H9 (cell line): ENCODE data around the gene TAT. TPM values are rescaled to one million over a fixed set of nuclear protein-coding genes. Genes with fewer than 3 reads are reported as not detected.
A peak's percentile ranks its signal among the peaks of the same experiment; 100 is the strongest.

Experiments used
- DNase-seq: peaks from one replicate; pipeline ENCODE4 v3.0.0-alpha.2; 2017
- H2AFZ ChIP-seq: one replicate; pipeline ENCODE4 v1.6.1; 2013; ENCODE audit warnings: mild to moderate bottlenecking, low read length, control low read depth, moderate library complexity
- H2AK5ac ChIP-seq: 2 replicates; pipeline ENCODE4 v1.6.1; 2013; ENCODE audit warnings: low read length, control low read depth, mixed read lengths; ENCODE audit not compliant: insufficient read length
- H2BK120ac ChIP-seq: one replicate; pipeline ENCODE4 v1.6.1; 2013; ENCODE audit warnings: low read depth, mild to moderate bottlenecking, low read length, control low read depth, inconsistent platforms; ENCODE audit not compliant: poor library complexity, severe bottlenecking
- H2BK12ac ChIP-seq: 2 replicates; pipeline ENCODE4 v1.6.1; 2013; ENCODE audit warnings: low read length, control low read depth, mixed read lengths, low read depth; ENCODE audit not compliant: insufficient read length
- H2BK15ac ChIP-seq: 2 replicates; pipeline ENCODE4 v1.6.1; 2013; ENCODE audit warnings: low read depth, low read length, control low read depth
- H2BK20ac ChIP-seq: one replicate; pipeline ENCODE4 v1.6.1; 2013; ENCODE audit warnings: low read depth, mild to moderate bottlenecking, low read length, control low read depth, inconsistent platforms; ENCODE audit not compliant: poor library complexity, severe bottlenecking
- H2BK5ac ChIP-seq: 2 replicates; pipeline ENCODE4 v1.6.1; 2013; ENCODE audit warnings: low read length, control low read depth, mixed read lengths; ENCODE audit not compliant: insufficient read length
- H3K14ac ChIP-seq: 2 replicates; pipeline ENCODE4 v1.6.1; 2013; ENCODE audit warnings: low read length, control low read depth; ENCODE audit not compliant: insufficient read depth
- H3K18ac ChIP-seq: 2 replicates; pipeline ENCODE4 v1.6.1; 2013; ENCODE audit warnings: low read depth, mild to moderate bottlenecking, mixed read lengths, low read length, control low read depth; ENCODE audit not compliant: insufficient read length
- H3K23ac ChIP-seq: 2 replicates; pipeline ENCODE4 v1.6.1; 2013; ENCODE audit warnings: low read length, control low read depth, mixed read lengths, low read depth; ENCODE audit not compliant: insufficient read length
- H3K23me2 ChIP-seq: 2 replicates; pipeline ENCODE4 v1.6.1; 2013; ENCODE audit warnings: low read depth, mild to moderate bottlenecking, mixed read lengths, low read length, control low read depth; ENCODE audit not compliant: insufficient read length, poor library complexity, severe bottlenecking
- H3K27ac ChIP-seq: 2 replicates; pipeline ENCODE4 v1.5.1; 2013; ENCODE audit warnings: low read length, control low read depth, mixed read lengths, low read depth; ENCODE audit not compliant: insufficient read length
- H3K27me3 ChIP-seq: 2 replicates; pipeline ENCODE4 v1.6.1; 2013; ENCODE audit warnings: low read length, control low read depth, inconsistent platforms; ENCODE audit not compliant: insufficient read depth
- H3K4ac ChIP-seq: 2 replicates; pipeline ENCODE4 v1.6.1; 2013; ENCODE audit warnings: low read depth, mild to moderate bottlenecking, control low read depth, inconsistent platforms, low read length, moderate library complexity
- H3K4me1 ChIP-seq: 2 replicates; pipeline ENCODE4 v1.6.1; 2013; ENCODE audit warnings: low read length, control low read depth, inconsistent platforms; ENCODE audit not compliant: insufficient read depth
- H3K4me2 ChIP-seq: 2 replicates; pipeline ENCODE4 v1.6.1; 2013; ENCODE audit warnings: low read length, control low read depth, mixed read lengths; ENCODE audit not compliant: insufficient read length, insufficient read depth
- H3K56ac ChIP-seq: 2 replicates; pipeline ENCODE4 v1.6.1; 2013; ENCODE audit warnings: low read depth, mild to moderate bottlenecking, mixed read lengths, low read length, control low read depth; ENCODE audit not compliant: insufficient read length
- H3K79me1 ChIP-seq: 2 replicates; pipeline ENCODE4 v1.6.1; 2013; ENCODE audit warnings: low read depth, mild to moderate bottlenecking, moderate library complexity, low read length, control low read depth, inconsistent platforms; ENCODE audit not compliant: insufficient read depth, poor library complexity, severe bottlenecking
- H3K79me2 ChIP-seq: 2 replicates; pipeline ENCODE4 v1.6.1; 2013; ENCODE audit warnings: low read length, control low read depth, inconsistent platforms; ENCODE audit not compliant: insufficient read depth
- H3K9ac ChIP-seq: 2 replicates; pipeline ENCODE4 v1.6.1; 2013; ENCODE audit warnings: low read length, control low read depth, mixed read lengths; ENCODE audit not compliant: insufficient read length; ENCODE audit errors: extremely low read depth
- H3K9me3 ChIP-seq: one replicate; pipeline ENCODE4 v1.6.1; 2013; ENCODE audit warnings: low read depth, low read length, inconsistent platforms; ENCODE audit not compliant: control insufficient read depth
- H3T11ph ChIP-seq: one replicate; pipeline ENCODE4 v1.6.1; 2013; ENCODE audit warnings: mild to moderate bottlenecking, low read length, control low read depth, inconsistent platforms
- H4K20me1 ChIP-seq: one replicate; pipeline ENCODE4 v1.6.1; 2013; ENCODE audit not compliant: control insufficient read depth, insufficient read length, insufficient read depth
- H4K5ac ChIP-seq: 2 replicates; pipeline ENCODE4 v1.6.1; 2013; ENCODE audit warnings: low read depth, mild to moderate bottlenecking, mixed read lengths, low read length, control low read depth; ENCODE audit not compliant: insufficient read length
- H4K8ac ChIP-seq: replicated peaks from 2 replicates; pipeline ENCODE4 v1.6.1; 2013; ENCODE audit warnings: low read length, control low read depth, mixed read lengths, low read depth; ENCODE audit not compliant: insufficient read length
- H4K91ac ChIP-seq: 2 replicates; pipeline ENCODE4 v1.6.1; 2013; ENCODE audit warnings: low read depth, mild to moderate bottlenecking, moderate library complexity, mixed read lengths, low read length, control low read depth; ENCODE audit not compliant: insufficient read length
- H3K27ac Mint-ChIP-seq, 3 experiments: 2 replicates in 2 of 3; 3 replicates in 1 of 3; pipeline ENCODE4 v1.8.0; 2020 to 2021; ENCODE audit warnings: mixed read lengths in 3 of 3, mild to moderate bottlenecking in 1 of 3, moderate library complexity in 1 of 3
- H3K27me3 Mint-ChIP-seq: 2 replicates; pipeline ENCODE4 v1.8.0; 2021; ENCODE audit warnings: low read depth, mild to moderate bottlenecking, moderate library complexity, mixed read lengths
- H3K36me3 Mint-ChIP-seq, 3 experiments: 2 replicates in 2 of 3; 3 replicates in 1 of 3; pipeline ENCODE4 v1.8.0; 2020 to 2021; ENCODE audit warnings: low read depth in 3 of 3, mixed read lengths in 3 of 3; ENCODE audit not compliant: insufficient read depth in 1 of 3
- H3K4me1 Mint-ChIP-seq, 2 experiments: 2 replicates each; pipeline ENCODE4 v1.8.0; 2020; ENCODE audit warnings: mixed read lengths in 2 of 2
- H3K4me3 Mint-ChIP-seq, 2 experiments: 2 replicates in 1 of 2; 3 replicates in 1 of 2; pipeline ENCODE4 v1.8.0; 2020 to 2021; ENCODE audit warnings: mild to moderate bottlenecking in 2 of 2, mixed read lengths in 2 of 2, moderate library complexity in 1 of 2
- H3K9me3 Mint-ChIP-seq, 2 experiments: 2 replicates in 1 of 2; 3 replicates in 1 of 2; pipeline ENCODE4 v1.8.0; 2020; ENCODE audit warnings: mild to moderate bottlenecking in 2 of 2, mixed read lengths in 2 of 2, moderate library complexity in 1 of 2
- WGBS: extraction: QIAGEN DNeasy Blood & Tissue Kit; methylation state at CpG from one replicate; pipeline ENCODE4 v1.1.7; 2013; ENCODE audit warnings: missing lambda C conversion rate, low lambda C conversion rate, mixed read lengths; ENCODE audit not compliant: insufficient read length; ENCODE audit errors: extremely low coverage; 5-methylcytosine and 5-hydroxymethylcytosine counted together
- total RNA-seq: library from RNA; stranded (reverse); gene quantifications from 2 replicates; pipeline ENCODE4 v1.2.1, GENCODE V29; 2021
- TF ChIP-seq, protein P1 (sequence below): fragments of 200-600 bp; sonication (generic); conservative IDR thresholded peaks from 3 replicates; pipeline ENCODE4 v1.8.0; 2021; ENCODE audit warnings: antibody characterized with exemption, mild to moderate bottlenecking

TAT gene
- total RNA-seq, 1 experiment from 2014 or later, result not detected

DNA sequence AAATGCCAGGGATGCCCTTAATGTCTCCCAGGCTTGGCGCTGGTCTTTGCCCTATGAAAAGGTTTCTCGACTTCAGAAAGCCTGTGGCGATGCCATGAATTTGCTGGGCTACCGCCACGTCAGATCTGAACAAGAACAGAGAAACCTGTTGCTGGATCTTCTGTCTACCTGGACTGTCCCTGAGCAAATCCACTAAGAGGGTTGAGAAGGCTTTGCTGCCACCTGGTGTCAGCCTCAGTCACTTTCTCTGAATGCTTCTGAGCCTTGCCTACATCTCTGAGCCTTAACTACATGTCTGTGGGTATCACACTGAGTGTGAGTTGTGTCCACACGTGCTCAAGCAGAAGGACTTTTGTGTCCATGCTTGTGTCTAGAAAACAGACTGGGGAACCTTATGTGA lies 39.2 kb downstream of the TAT start:
- H4K20me1 ChIP-seq, result no peaks in the 10 kb centered on the region
- no peak overlapping the region for H3K27ac ChIP-seq
- H3K79me1 ChIP-seq, result no peaks in the 10 kb centered on the region
- no peaks in the 10 kb centered on the region for H3K79me2 ChIP-seq
- TF ChIP-seq, protein P1, sequence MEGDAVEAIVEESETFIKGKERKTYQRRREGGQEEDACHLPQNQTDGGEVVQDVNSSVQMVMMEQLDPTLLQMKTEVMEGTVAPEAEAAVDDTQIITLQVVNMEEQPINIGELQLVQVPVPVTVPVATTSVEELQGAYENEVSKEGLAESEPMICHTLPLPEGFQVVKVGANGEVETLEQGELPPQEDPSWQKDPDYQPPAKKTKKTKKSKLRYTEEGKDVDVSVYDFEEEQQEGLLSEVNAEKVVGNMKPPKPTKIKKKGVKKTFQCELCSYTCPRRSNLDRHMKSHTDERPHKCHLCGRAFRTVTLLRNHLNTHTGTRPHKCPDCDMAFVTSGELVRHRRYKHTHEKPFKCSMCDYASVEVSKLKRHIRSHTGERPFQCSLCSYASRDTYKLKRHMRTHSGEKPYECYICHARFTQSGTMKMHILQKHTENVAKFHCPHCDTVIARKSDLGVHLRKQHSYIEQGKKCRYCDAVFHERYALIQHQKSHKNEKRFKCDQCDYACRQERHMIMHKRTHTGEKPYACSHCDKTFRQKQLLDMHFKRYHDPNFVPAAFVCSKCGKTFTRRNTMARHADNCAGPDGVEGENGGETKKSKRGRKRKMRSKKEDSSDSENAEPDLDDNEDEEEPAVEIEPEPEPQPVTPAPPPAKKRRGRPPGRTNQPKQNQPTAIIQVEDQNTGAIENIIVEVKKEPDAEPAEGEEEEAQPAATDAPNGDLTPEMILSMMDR, result peak; percentile 82
- no peaks in the 10 kb centered on the region for H3K27me3 ChIP-seq
- no peak overlapping the region for H2BK120ac ChIP-seq
- H3K4me2 ChIP-seq, result no peak overlapping the region
- no peak overlapping the region for H2BK5ac ChIP-seq
- no peak overlapping the region; a peak in 1 of 5 replicates for H3K4me3 Mint-ChIP-seq
- no peak overlapping the region for H4K91ac ChIP-seq
- H3K36me3 Mint-ChIP-seq, result no peaks in the 10 kb centered on the region
- H3K18ac ChIP-seq, result no peak overlapping the region
- H2AK5ac ChIP-seq, result no peak overlapping the region
- H4K8ac ChIP-seq, result no peak overlapping the region
- H3K23me2 ChIP-seq, result no peaks in the 10 kb centered on the region
- H2AFZ ChIP-seq, result no peak overlapping the region
- H3K4ac ChIP-seq, result no peak overlapping the region
- H4K5ac ChIP-seq, result no peak overlapping the region
- H3K23ac ChIP-seq, result no peak overlapping the region
- peaks cover 2 to 4% of the 10 kb centered on the region in 2 experiments for H3K4me1 Mint-ChIP-seq
- peak; percentile 62 for DNase-seq
- H3K9me3 Mint-ChIP-seq, result no peaks in the 10 kb centered on the region
- H2BK20ac ChIP-seq, result no peak overlapping the region
- no peak overlapping the region for H2BK15ac ChIP-seq
- WGBS, result no CpG with 5 or more reads among the region's 6 CpGs
- no peaks in the 10 kb centered on the region for H3K27me3 Mint-ChIP-seq
- no peak overlapping the region for H3K56ac ChIP-seq
- H3K14ac ChIP-seq, result no peak overlapping the region
- H3K4me1 ChIP-seq, result no peaks in the 10 kb centered on the region
- no peaks in the 10 kb centered on the region for H3K9me3 ChIP-seq
- H3T11ph ChIP-seq, result no peak overlapping the region
- H2BK12ac ChIP-seq, result no peak overlapping the region
- H3K27ac Mint-ChIP-seq, result peak overlapping the region in 1 of 3 experiments; percentile 62; a peak in 1 of 7 replicates
- no peak overlapping the region for H3K9ac ChIP-seq
